ENCODE results near the gene PAWR.

Gene PAWR

GRCh38 chr12:79692860-79693577 lies 2.3 kb upstream of the PAWR start:
- no peak overlapping the region for H3K4me3 ChIP-seq (ENCODE audit: control insufficient read depth, low read depth, low read length)
- peak; percentile 29 for DNase-seq (ENCODE audit: low read depth)
- TF ChIP-seq, protein P1, sequence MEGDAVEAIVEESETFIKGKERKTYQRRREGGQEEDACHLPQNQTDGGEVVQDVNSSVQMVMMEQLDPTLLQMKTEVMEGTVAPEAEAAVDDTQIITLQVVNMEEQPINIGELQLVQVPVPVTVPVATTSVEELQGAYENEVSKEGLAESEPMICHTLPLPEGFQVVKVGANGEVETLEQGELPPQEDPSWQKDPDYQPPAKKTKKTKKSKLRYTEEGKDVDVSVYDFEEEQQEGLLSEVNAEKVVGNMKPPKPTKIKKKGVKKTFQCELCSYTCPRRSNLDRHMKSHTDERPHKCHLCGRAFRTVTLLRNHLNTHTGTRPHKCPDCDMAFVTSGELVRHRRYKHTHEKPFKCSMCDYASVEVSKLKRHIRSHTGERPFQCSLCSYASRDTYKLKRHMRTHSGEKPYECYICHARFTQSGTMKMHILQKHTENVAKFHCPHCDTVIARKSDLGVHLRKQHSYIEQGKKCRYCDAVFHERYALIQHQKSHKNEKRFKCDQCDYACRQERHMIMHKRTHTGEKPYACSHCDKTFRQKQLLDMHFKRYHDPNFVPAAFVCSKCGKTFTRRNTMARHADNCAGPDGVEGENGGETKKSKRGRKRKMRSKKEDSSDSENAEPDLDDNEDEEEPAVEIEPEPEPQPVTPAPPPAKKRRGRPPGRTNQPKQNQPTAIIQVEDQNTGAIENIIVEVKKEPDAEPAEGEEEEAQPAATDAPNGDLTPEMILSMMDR (IDR thresholded peaks at IDR 0.05; ENCODE audit: control insufficient read depth, insufficient read depth, low read depth, low read length, missing control alignments) = no peak

GRCh38 chr12:79691511-79692248 lies 916 bp upstream of the PAWR start:
- peak overlapping the region; percentile 99 for H3K4me3 ChIP-seq (ENCODE audit: control insufficient read depth, low read depth, low read length)
- TF ChIP-seq, protein P1 (IDR thresholded peaks at IDR 0.05; ENCODE audit: control insufficient read depth, insufficient read depth, low read depth, low read length, missing control alignments) = no peak
- no peak for DNase-seq (ENCODE audit: low read depth)

DNA sequence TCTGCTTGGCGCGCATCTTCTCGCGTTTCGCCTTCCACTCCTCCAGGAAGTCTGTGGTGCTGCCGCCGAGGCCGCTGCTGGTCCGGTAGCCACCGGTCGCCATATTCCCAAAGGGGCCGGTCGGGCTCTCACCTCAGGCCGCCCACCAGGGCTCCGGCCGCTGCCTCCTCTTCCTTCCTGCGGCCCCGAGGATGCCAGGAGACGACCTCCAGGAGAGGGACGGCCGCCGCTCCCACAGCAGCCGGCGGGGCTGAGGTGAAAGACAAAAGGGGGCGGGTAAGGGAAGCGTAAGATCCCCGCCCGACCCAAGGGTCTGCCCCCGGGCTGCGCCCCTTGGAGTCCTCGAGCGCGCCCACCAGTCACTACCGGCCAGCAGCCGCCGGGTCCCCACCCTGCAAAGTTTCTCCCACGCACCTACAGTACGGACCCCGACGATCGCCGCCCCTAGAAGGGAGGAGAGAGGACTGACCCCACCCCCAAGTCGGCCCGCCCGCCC lies 574 bp downstream of the PAWR start:
- peak overlapping the region; percentile 99 for H3K4me3 ChIP-seq (ENCODE audit: control insufficient read depth, low read depth, low read length)
- TF ChIP-seq, protein P1 (IDR thresholded peaks at IDR 0.05; ENCODE audit: control insufficient read depth, insufficient read depth, low read depth, low read length, missing control alignments) = no peak

GRCh38 chr12:79689477-79690141 lies 1.2 kb downstream of the PAWR start:
- TF ChIP-seq, protein P1 (IDR thresholded peaks at IDR 0.05; ENCODE audit: control insufficient read depth, insufficient read depth, low read depth, low read length, missing control alignments) = no peak
- H3K4me3 ChIP-seq (ENCODE audit: control insufficient read depth, low read depth, low read length) = peak overlapping the region; percentile 99
- DNase-seq (ENCODE audit: low read depth) = no peak

More for the DNA sequence above, 574 bp downstream of the PAWR start:
- no peak for DNase-seq (ENCODE audit: low read depth)

- no peak for DNase-seq (ENCODE audit: low read depth)
- TF ChIP-seq, protein P1 (IDR thresholded peaks at IDR 0.05; ENCODE audit: control insufficient read depth, insufficient read depth, low read depth, low read length, missing control alignments) = no peak
- peak overlapping the region; percentile 99 for H3K4me3 ChIP-seq (ENCODE audit: control insufficient read depth, low read depth, low read length)
Measured at GRCh38 chr12:79689061-79689476, 1.7 kb downstream of the PAWR start.

GRCh38 chr12:79688376-79689060 lies 2.2 kb downstream of the PAWR start:
- TF ChIP-seq, protein P1 (IDR thresholded peaks at IDR 0.05; ENCODE audit: control insufficient read depth, insufficient read depth, low read depth, low read length, missing control alignments) = no peak
- peak overlapping the region; percentile 99 for H3K4me3 ChIP-seq (ENCODE audit: control insufficient read depth, low read depth, low read length)
- DNase-seq (ENCODE audit: low read depth) = no peak
